Cardiac muscle cell (in vitro differentiated cells and primary cell): ENCODE data around the gene CPNE4. TPM values are rescaled to one million over a fixed set of nuclear protein-coding genes. Genes with fewer than 3 reads are reported as not detected.
A peak's percentile ranks its signal among the peaks of the same experiment; 100 is the strongest.

ENCODE experiments used
- DNase-seq, 2 donors: peaks; one replicate each; pipeline versions ENCODE4 v3.0.0 to v3.0.0-alpha.2; 2010 to 2017; ENCODE audit warnings: low read depth in 1 of 2, low spot score in 1 of 2
- H3K27ac ChIP-seq: fragments of 200-600 bp; sonication (generic); 2 replicates; pipeline ENCODE4 v1.5.1; 2016
- H3K27me3 ChIP-seq: fragments of 200-600 bp; sonication (generic); 2 replicates; pipeline ENCODE4 v1.6.0; 2016; ENCODE audit warnings: control low read depth
- H3K36me3 ChIP-seq: fragments of 200-600 bp; sonication (generic); 2 replicates; pipeline ENCODE4 v1.5.1; 2016; ENCODE audit warnings: control low read depth
- H3K4me1 ChIP-seq: fragments of 200-600 bp; sonication (generic); 2 replicates; pipeline ENCODE4 v1.8.1; 2017; ENCODE audit warnings: low read depth, mild to moderate bottlenecking, mixed run types
- H3K4me3 ChIP-seq: fragments of 200-600 bp; sonication (generic); 2 replicates; pipeline ENCODE4 v1.5.1; 2016; ENCODE audit warnings: mild to moderate bottlenecking
- H3K9me3 ChIP-seq: fragments of 200-600 bp; sonication (generic); 2 replicates; pipeline ENCODE4 v1.5.1; 2017; ENCODE audit warnings: low read depth, mild to moderate bottlenecking, control low read depth
- CTCF ChIP-seq: IDR thresholded peaks from 2 replicates; pipeline ENCODE4 v1.5.1; 2012; ENCODE audit warnings: low read depth, mild to moderate bottlenecking, low read length
- polyA plus RNA-seq: library from polyadenylated mRNA; unstranded; fragments of >200 nt; fragmentation: Nextera tagmentation; extraction: Ambion mirVana; gene quantifications from 2 replicates; pipeline ENCODE4 v1.2.1, GENCODE V29; 2016
- total RNA-seq: library from RNA; depleted of rRNA; stranded (reverse); fragments of >200 nt; gene quantifications from 2 replicates; pipeline ENCODE4 v1.2.3, GENCODE V29; 2016

CPNE4 gene
- total and polyA plus RNA-seq, 2 experiments from 2014 or later: 3.3 to 7.6 TPM

- no peak for TF ChIP-seq CTCF
- no peaks in the 10 kb centered on the region for H3K36me3 ChIP-seq
- H3K4me3 ChIP-seq: no peak overlapping the region
- DNase-seq: no peak
- H3K27me3 ChIP-seq: no peaks in the 10 kb centered on the region
- H3K27ac ChIP-seq: no peak overlapping the region
- H3K9me3 ChIP-seq: no peaks in the 10 kb centered on the region
- no peaks in the 10 kb centered on the region for H3K4me1 ChIP-seq
Observed at GRCh38 chr3:131846296-131846924, 188.4 kb downstream of the CPNE4 start.

GRCh38 chr3:131843174-131843573, 191.6 kb downstream of the CPNE4 start:
- TF ChIP-seq CTCF: no peak
- H3K4me1 ChIP-seq: no peaks in the 10 kb centered on the region
- no peaks in the 10 kb centered on the region for H3K9me3 ChIP-seq
- H3K27ac ChIP-seq: no peak overlapping the region
- H3K4me3 ChIP-seq: no peak overlapping the region
- no peaks in the 10 kb centered on the region for H3K27me3 ChIP-seq
- no peaks in the 10 kb centered on the region for H3K36me3 ChIP-seq
- DNase-seq: no peak

GRCh38 chr3:131840156-131840797, 194.5 kb downstream of the CPNE4 start:
- Histone ChIP-seq H3K4me1 (no peaks in the 10 kb centered on the region), H3K9me3 (no peaks in the 10 kb centered on the region), H3K4me3 (no peak overlapping the region), H3K36me3 (no peaks in the 10 kb centered on the region), H3K27me3 (no peaks in the 10 kb centered on the region), H3K27ac (no peak overlapping the region)
- no peak for TF ChIP-seq CTCF
- peak in 1 of 2 donors; percentile 2 for DNase-seq

GRCh38 chr3:131835906-131836305, 198.9 kb downstream of the CPNE4 start:
- Histone ChIP-seq H3K4me1 (no peaks in the 10 kb centered on the region), H3K4me3 (no peak overlapping the region), H3K9me3 (no peaks in the 10 kb centered on the region), H3K27ac (no peak overlapping the region), H3K27me3 (no peaks in the 10 kb centered on the region), H3K36me3 (no peaks in the 10 kb centered on the region)
- no peak for DNase-seq
- TF ChIP-seq CTCF: no peak

GRCh38 chr3:131831608-131832007, 203.2 kb downstream of the CPNE4 start:
- no peaks in the 10 kb centered on the region for H3K4me1 ChIP-seq
- no peaks in the 10 kb centered on the region for H3K27me3 ChIP-seq
- no peak for DNase-seq
- no peaks in the 10 kb centered on the region for H3K36me3 ChIP-seq
- TF ChIP-seq CTCF: no peak
- no peak overlapping the region for H3K27ac ChIP-seq
- no peak overlapping the region for H3K4me3 ChIP-seq
- no peaks in the 10 kb centered on the region for H3K9me3 ChIP-seq
